Measurements from ENCODE around the gene ELSPBP1.
"Not testable (repeated sequence)": the region's sequence is repeated elsewhere in the genome, so short reads cannot be mapped to it uniquely, and the experiment has no call there.

ELSPBP1 gene

DNA sequence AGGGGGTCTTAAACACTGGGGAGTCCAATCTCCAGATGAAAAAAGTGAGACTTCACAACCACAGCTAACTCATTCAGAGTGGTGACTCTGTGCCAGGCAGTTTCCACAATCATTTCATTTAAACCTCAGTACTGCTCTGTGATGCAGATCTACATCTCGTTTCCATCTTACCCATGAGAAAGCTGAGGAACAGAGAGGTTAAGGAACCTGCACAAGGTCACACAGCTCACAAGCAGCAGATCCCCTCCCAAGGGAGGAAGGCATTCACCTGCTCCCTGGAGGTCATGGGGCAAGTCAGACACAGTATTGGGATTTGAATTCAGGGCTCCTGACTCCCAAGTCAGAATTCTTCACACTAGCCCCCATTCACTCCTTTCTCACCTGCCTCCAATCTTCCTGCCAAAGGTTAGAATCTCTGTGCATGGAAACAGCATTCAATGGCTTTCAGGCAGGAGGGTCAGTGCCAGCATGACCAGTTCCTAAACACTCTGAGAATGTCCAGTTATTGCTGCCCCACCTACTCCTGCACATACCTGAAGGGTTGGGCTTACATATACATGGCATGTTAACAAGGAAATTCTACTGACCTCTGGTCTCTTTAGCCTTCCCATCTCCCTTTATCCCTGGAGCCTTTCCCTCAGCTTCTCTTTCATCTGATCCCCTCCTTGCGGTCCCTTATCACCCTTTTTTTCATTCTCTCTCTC is 47.6 kb downstream of the ELSPBP1 start:
- DNase-seq (ENCODE audit: low spot score) = no peak

DNA sequence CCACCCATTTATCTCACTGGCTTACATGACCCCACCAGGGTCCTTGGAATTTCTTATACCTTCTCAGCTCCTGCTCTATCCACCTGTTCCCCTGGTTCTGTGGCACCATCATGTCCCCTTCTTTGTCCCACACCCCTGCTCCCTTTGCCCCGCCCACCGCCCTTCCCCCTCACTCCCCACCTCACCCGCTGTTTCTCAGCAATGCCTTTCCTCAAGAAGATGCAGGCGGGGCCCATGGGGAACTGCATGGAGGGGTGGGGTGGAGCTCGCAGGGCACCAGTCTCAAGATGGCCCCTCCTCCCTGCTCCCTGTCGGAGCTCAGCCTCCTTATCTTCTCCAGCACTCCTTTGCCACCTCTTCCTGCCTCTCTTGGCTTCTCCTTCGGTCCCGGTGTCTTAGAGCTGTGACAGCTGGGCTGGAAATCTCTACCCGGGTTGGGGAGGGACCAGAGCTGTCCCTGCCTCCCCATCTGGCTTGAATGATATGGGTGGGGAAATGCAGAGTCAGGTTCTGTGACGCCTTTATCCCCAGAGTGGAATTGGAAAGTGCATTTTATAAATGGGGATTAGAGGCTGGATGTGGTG is 49.3 kb downstream of the ELSPBP1 start, which contains the start of gene CABP5:
Gene CABP5, minus strand, starts transcription at position 405 of the 584 bp plus-strand sequence. Its CDS starts 157 bp downstream, at position 248.
- no peak for DNase-seq (ENCODE audit: low spot score)

DNA sequence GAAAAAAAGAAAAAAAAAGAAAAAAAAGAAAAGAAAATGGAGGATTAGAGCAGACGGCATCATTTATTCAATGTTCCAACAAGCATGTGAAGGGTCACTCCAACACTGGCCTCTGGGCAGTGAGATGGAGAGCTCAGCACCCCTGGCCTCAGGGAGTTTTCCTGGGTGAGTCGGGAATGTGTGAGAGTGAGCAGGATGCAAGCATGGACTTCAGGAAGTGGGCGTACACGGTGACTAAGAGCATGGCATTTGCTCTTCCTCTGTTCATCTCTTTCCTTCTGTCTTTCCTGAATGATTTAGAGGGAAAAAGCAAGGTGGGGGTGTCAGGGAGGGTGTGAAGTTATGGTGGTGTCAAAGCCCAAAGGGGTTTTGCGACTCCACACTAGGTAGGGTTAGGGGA is 50.1 kb downstream of the ELSPBP1 start:
- DNase-seq (ENCODE audit: low spot score) = no peak

GRCh38 chr19:48051335-48052033 is 57.1 kb downstream of the ELSPBP1 start:
- no peak for DNase-seq (ENCODE audit: low spot score)

DNA sequence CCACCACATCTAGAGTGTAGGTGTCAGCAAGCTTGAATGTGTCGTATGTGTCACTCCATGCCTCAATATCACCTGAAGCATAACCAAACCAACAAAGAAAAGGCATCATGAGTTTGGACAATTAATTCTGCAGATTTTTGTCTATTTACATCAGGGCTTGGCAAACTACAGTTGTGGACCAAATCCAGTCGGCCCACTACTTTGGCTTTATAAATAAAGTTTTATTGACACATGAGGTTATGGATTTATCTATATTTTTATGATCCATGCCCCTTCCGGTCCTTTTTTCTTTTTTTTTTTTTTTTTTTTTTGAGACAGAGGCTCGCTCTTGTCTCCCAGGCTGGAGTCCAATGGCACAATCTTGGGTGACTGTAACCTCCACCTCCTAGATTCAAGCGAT is 58.6 kb downstream of the ELSPBP1 start:
- DNase-seq (ENCODE audit: low spot score) = no peak

DNA sequence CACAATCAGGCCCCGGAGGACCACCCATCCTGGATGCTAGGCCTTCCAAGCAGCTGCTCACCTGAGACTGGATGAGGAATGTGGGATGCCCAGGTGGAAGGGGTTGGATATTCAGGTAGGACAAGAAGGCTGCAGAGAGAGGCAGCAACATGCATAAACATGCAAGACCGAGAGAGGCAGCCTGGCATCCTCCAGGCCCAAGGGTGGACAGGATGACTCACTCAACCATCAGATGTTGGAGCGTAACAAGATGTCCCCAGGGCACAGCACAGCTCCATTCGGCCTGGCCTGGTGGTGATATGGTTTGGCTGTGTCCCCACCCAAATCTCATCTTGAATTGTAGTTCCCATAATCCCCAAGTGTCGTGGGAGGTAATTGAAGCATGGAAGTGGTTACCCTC is 59.4 kb downstream of the ELSPBP1 start:
- DNase-seq (ENCODE audit: low spot score) = no peak

DNA sequence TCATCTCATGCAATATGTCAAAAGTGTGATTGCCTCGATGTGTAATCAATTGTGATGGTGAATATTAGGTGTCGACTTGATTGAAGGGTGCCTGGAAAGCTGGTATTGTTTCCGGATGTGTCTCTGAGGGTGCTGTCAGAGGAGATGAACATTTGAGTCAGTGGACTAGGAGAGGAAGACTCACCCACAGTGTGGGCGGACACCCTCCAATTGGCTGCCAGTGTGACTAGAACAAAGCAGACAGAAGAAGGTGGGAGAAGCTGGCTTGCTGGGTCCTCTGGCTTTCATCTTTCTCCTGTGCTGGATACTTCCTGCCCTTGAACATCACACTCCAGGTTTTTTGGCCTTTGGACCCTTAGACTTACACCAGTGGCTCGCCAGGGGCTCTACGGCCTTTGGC is 64.9 kb downstream of the ELSPBP1 start:
- DNase-seq (ENCODE audit: low spot score) = no peak

DNA sequence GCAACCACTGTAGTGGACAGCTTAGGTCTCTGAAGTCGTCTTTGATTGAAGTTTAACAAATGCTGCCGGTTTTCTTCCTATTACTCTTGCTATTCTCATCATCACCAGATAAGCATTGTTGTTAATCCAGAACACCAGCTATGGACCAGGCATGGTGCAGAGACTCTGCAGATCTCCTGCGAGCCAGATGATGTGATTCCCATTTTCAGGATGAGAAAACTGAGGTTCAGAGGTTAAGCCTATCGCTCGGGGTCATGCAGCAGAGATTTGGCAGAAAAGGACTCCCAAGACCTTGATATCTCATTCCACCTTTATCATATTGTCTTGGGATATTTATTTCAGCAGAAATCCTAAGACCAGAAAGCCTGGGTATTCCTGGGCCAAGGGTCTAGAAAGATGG is 65.9 kb downstream of the ELSPBP1 start:
- no peak for DNase-seq (ENCODE audit: low spot score)

GRCh38 chr19:48061401-48062344 is 67.2 kb downstream of the ELSPBP1 start:
- no peak for DNase-seq (ENCODE audit: low spot score)

- DNase-seq (ENCODE audit: low spot score) = no peak
Observed at GRCh38 chr19:48064509-48064908, 70.1 kb downstream of the ELSPBP1 start.

- DNase-seq (ENCODE audit: low spot score) = no peak
Observed at GRCh38 chr19:48069435-48069834, 75.0 kb downstream of the ELSPBP1 start.

DNA sequence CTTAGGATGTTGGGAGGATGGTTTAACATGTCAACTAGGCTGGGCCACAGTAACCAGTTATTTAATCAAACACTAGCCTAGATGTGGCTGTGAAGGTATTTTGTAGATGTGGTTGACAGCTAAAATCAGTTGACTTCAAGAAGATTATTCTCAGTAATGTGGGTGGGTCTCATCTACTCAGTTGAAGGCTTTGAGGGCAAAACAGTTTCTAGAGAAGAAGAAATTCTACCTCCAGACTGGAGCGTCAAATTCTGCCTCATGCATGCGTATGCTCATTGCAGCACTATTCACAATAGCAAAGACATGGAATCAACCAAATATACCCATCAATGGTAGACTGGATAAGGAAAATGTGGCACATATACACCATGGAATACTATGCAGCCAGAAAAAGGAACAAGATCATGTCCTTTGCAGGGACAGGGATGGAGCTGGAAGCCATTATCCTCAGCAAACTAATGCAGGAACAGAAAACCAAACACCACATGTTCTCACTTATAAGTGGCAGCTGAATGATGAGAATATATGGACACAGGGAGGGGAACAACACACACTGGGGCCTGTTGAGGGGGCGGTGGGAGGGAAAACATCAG is 75.8 kb downstream of the ELSPBP1 start:
- DNase-seq (ENCODE audit: low spot score) = not testable (repeated sequence)
